Measurements from ENCODE around the gene CADM1. TPM values are rescaled to one million over a fixed set of nuclear protein-coding genes. Genes with fewer than 3 reads are reported as not detected.

Gene CADM1
- total and polyA plus RNA-seq, 2 donors (not counting 1 experiment from before 2014, with no cell fraction given), result 15.4 to 86.0 TPM

GRCh38 chr11:115377882-115378296 lies 126.3 kb downstream of the CADM1 start:
- TF ChIP-seq EZH2 (IDR thresholded peaks at IDR 0.05; ENCODE audit: low read length, missing control alignments) (no peak), CTCF (conservative IDR thresholded peaks at IDR 0.05 in 1 of 2, IDR thresholded peaks at IDR 0.05 in 1 of 2; ENCODE audit: low read depth in 1 of 2, low read length in 2 of 2) (no peak)
- Histone ChIP-seq H3K27ac (ENCODE audit: insufficient read depth, low read length) (no peak overlapping the region), H3K79me2 (ENCODE audit: control insufficient read depth, insufficient read depth, low read length) (no peaks in the 10 kb centered on the region), H3K36me3 (ENCODE audit: control insufficient read depth, insufficient read depth, low read length) (no peaks in the 10 kb centered on the region), H3K9me3 (ENCODE audit: control insufficient read depth, insufficient read depth, low read depth, low read length) (no peaks in the 10 kb centered on the region), H3K9ac (ENCODE audit: insufficient read depth, low read length) (no peak overlapping the region), H3K4me1 (ENCODE audit: control insufficient read depth, extremely low read depth, insufficient read depth, low read length) (no peaks in the 10 kb centered on the region), H3K27me3 (ENCODE audit: control insufficient read depth, insufficient read depth, low read length) (no peaks in the 10 kb centered on the region), H4K20me1 (ENCODE audit: control insufficient read depth, extremely low read depth, insufficient read depth, low read length) (no peaks in the 10 kb centered on the region), H3K4me2 (ENCODE audit: extremely low read depth, insufficient read depth, low read length) (no peak overlapping the region), H2AFZ (ENCODE audit: low read length) (no peak overlapping the region), H3K4me3 (replicated peaks in 1 of 4; ENCODE audit: control extremely low read depth in 1 of 4, insufficient read depth in 1 of 4, low read depth in 3 of 4, low read length in 4 of 4) (no peak overlapping the region)
- DNase-seq (ENCODE audit: low read depth in 2 of 2), result peak; percentile 8 to 88

GRCh38 chr11:115368616-115369015 lies 135.6 kb downstream of the CADM1 start:
- no peak overlapping the region for H3K4me2 ChIP-seq (ENCODE audit: extremely low read depth, insufficient read depth, low read length)
- no peak for DNase-seq (ENCODE audit: low read depth in 2 of 2)
- H3K27ac ChIP-seq (ENCODE audit: insufficient read depth, low read length), result no peak overlapping the region
- TF ChIP-seq CTCF (conservative IDR thresholded peaks at IDR 0.05 in 1 of 2, IDR thresholded peaks at IDR 0.05 in 1 of 2; ENCODE audit: low read depth in 1 of 2, low read length in 2 of 2), result no peak
- no peak overlapping the region for H3K4me3 ChIP-seq (replicated peaks in 1 of 4; ENCODE audit: control extremely low read depth in 1 of 4, insufficient read depth in 1 of 4, low read depth in 3 of 4, low read length in 4 of 4)
- H4K20me1 ChIP-seq (ENCODE audit: control insufficient read depth, extremely low read depth, insufficient read depth, low read length), result no peaks in the 10 kb centered on the region
- no peak overlapping the region for H2AFZ ChIP-seq (ENCODE audit: low read length)
- no peak overlapping the region for H3K9ac ChIP-seq (ENCODE audit: insufficient read depth, low read length)
- no peaks in the 10 kb centered on the region for H3K79me2 ChIP-seq (ENCODE audit: control insufficient read depth, insufficient read depth, low read length)
- H3K4me1 ChIP-seq (ENCODE audit: control insufficient read depth, extremely low read depth, insufficient read depth, low read length), result no peaks in the 10 kb centered on the region
- H3K9me3 ChIP-seq (ENCODE audit: control insufficient read depth, insufficient read depth, low read depth, low read length), result no peaks in the 10 kb centered on the region
- no peaks in the 10 kb centered on the region for H3K27me3 ChIP-seq (ENCODE audit: control insufficient read depth, insufficient read depth, low read length)
- H3K36me3 ChIP-seq (ENCODE audit: control insufficient read depth, insufficient read depth, low read length), result no peaks in the 10 kb centered on the region

GRCh38 chr11:115366826-115367225 lies 137.4 kb downstream of the CADM1 start:
- Histone ChIP-seq H3K9ac (ENCODE audit: insufficient read depth, low read length) (no peak overlapping the region), H3K9me3 (ENCODE audit: control insufficient read depth, insufficient read depth, low read depth, low read length) (no peaks in the 10 kb centered on the region), H3K4me1 (ENCODE audit: control insufficient read depth, extremely low read depth, insufficient read depth, low read length) (no peaks in the 10 kb centered on the region), H3K27me3 (ENCODE audit: control insufficient read depth, insufficient read depth, low read length) (no peaks in the 10 kb centered on the region), H3K79me2 (ENCODE audit: control insufficient read depth, insufficient read depth, low read length) (no peaks in the 10 kb centered on the region), H4K20me1 (ENCODE audit: control insufficient read depth, extremely low read depth, insufficient read depth, low read length) (no peaks in the 10 kb centered on the region), H3K4me3 (replicated peaks in 1 of 4; ENCODE audit: control extremely low read depth in 1 of 4, insufficient read depth in 1 of 4, low read depth in 3 of 4, low read length in 4 of 4) (no peak overlapping the region), H3K36me3 (ENCODE audit: control insufficient read depth, insufficient read depth, low read length) (no peaks in the 10 kb centered on the region), H2AFZ (ENCODE audit: low read length) (no peak overlapping the region), H3K27ac (ENCODE audit: insufficient read depth, low read length) (no peak overlapping the region), H3K4me2 (ENCODE audit: extremely low read depth, insufficient read depth, low read length) (no peak overlapping the region)
- peak in 1 of 2 donors; percentile 58 for DNase-seq (ENCODE audit: low read depth in 2 of 2)
- no peak for TF ChIP-seq CTCF (conservative IDR thresholded peaks at IDR 0.05 in 1 of 2, IDR thresholded peaks at IDR 0.05 in 1 of 2; ENCODE audit: low read depth in 1 of 2, low read length in 2 of 2)
- no peak for TF ChIP-seq EZH2 (IDR thresholded peaks at IDR 0.05; ENCODE audit: low read length, missing control alignments)
